Ovary (tissue), 9 donors: Measurements from ENCODE around the gene FBXO27. TPM values are rescaled to one million over a fixed set of nuclear protein-coding genes. Genes with fewer than 3 reads are reported as not detected.

Source experiments
- DNase-seq, 5 donors: peaks; one replicate each; pipeline ENCODE4 v3.0.0-alpha.2; 2019 to 2020
- H3K27ac ChIP-seq, 2 donors: fragments of 200-600 bp; one replicate each; pipeline versions ENCODE4 v1.5.1 to v1.8.0; 2019 to 2022
- H3K27me3 ChIP-seq: fragments of 200-600 bp; one replicate; pipeline ENCODE4 v1.8.0; 2022
- H3K36me3 ChIP-seq: fragments of 200-600 bp; sonication (generic); one replicate; pipeline ENCODE4 v1.5.1; 2019
- H3K4me1 ChIP-seq: one replicate; pipeline ENCODE4 v1.8.1; 2013; ENCODE audit warnings: mild to moderate bottlenecking, moderate library complexity; ENCODE audit not compliant: insufficient read depth
- H3K4me3 ChIP-seq: fragments of 200-600 bp; sonication (generic); one replicate; pipeline ENCODE4 v1.5.1; 2017
- H3K9me3 ChIP-seq, 2 donors: fragments of 200-600 bp in 1 of 2; sonication (generic) in 1 of 2; one replicate each; pipeline versions ENCODE4 v1.5.1 to v1.8.1; 2013 to 2019; ENCODE audit warnings: mild to moderate bottlenecking in 1 of 2, moderate library complexity in 1 of 2
- CTCF ChIP-seq, 3 donors: fragments of 450-650 bp in 2 of 3; fragments of 200-600 bp in 1 of 3; IDR thresholded peaks; one replicate each; pipeline versions ENCODE4 v1.5.1 to v1.8.0; 2016 to 2022; ENCODE audit warnings: antibody characterized with exemption in 3 of 3, mild to moderate bottlenecking in 1 of 3
- EP300 ChIP-seq: sonication (generic); formaldehyde crosslinking; IDR thresholded peaks from one replicate; pipeline ENCODE4 v1.6.1; 2017; ENCODE audit warnings: antibody characterized with exemption
- POLR2A ChIP-seq: fragments of 450-650 bp; IDR thresholded peaks from one replicate; pipeline ENCODE4 v1.6.1; 2017; ENCODE audit warnings: antibody characterized with exemption, mild to moderate bottlenecking, moderate library complexity
- WGBS, 3 donors: extraction: QIAGEN DNeasy Blood & Tissue Kit in 1 of 3; methylation state at CpG; one replicate each; pipeline versions ENCODE4 v1.1.5 to v1.1.7; 2013 to 2017; 5-methylcytosine and 5-hydroxymethylcytosine counted together
- intact Hi-C, 4 donors: fragments of 100-400 bp; cut with DNase I; formaldehyde crosslinking; loops; one replicate each; pipeline versions ENCODE4 v1.11.0 to v1.15.1; 2022 to 2023
- polyA plus RNA-seq, 2 donors: library from polyadenylated mRNA; stranded (reverse); fragments of 200-250 nt in 1 of 2; fragments of 350-450 nt in 1 of 2; fragmentation: Illumina TruSeq in 1 of 2; extraction: RNeasy Lipid Tissue Mini Kit (QIAGEN cat#74804) in 1 of 2; gene quantifications; one replicate each; pipeline ENCODE4 v1.2.3, GENCODE V29; 2013 to 2014
- total RNA-seq, 7 donors: library from RNA; depleted of rRNA in 2 of 7; stranded (reverse); fragments of >200 nt in 2 of 7; fragmentation: NEBNext Ultra II Directional in 3 of 7; extraction: Animal tissue kit (Norgen Biotek cat#: 25700) in 3 of 7; gene quantifications; one replicate each; pipeline versions ENCODE4 v1.1.0 to v1.2.4, GENCODE V29; 2016 to 2023
- donor health status: DM: no; HTN: no; CAD: no; lungs with moderate emphysema.
- donor health status: DM: no; HTN: no; CAD: no.
- donor health status: Bipolar disorder and iron deficiency.
- donor health status: DM: yes; HTN: yes; CAD: no.
- donor health status: DM: no; HTN: no; CAD: no.
- donor health status: DM: yes; HTN: yes; CAD: no.

Gene FBXO27
- total and polyA plus RNA-seq, 9 donors = 5.7 to 21.4 (median 15.2) TPM

- H3K4me3 ChIP-seq = no peak overlapping the region
- no peaks in the 10 kb centered on the region for H3K27me3 ChIP-seq
- DNase-seq = no peak
- TF ChIP-seq CTCF (IDR thresholded peaks at IDR 0.05) = no peak
- TF ChIP-seq POLR2A = no peak
- TF ChIP-seq EP300 = no peak
- WGBS, 3 donors = 92 to 100% (median 94%) methylated on average over 1 of the region's 1 CpG
- no peak overlapping the region for H3K27ac ChIP-seq
- no peaks in the 10 kb centered on the region for H3K36me3 ChIP-seq
- intact Hi-C loops = no loop called here
- H3K9me3 ChIP-seq = no peaks in the 10 kb centered on the region
- no peaks in the 10 kb centered on the region for H3K4me1 ChIP-seq
Measured at GRCh38 chr19:38985262-38985661, 47.1 kb downstream of the FBXO27 start.

- Histone ChIP-seq H3K4me1 (no peaks in the 10 kb centered on the region), H3K4me3 (no peak overlapping the region), H3K36me3 (no peaks in the 10 kb centered on the region), H3K9me3 (no peaks in the 10 kb centered on the region), H3K27ac (no peak overlapping the region), H3K27me3 (no peaks in the 10 kb centered on the region)
- no peak for DNase-seq
- TF ChIP-seq CTCF (IDR thresholded peaks at IDR 0.05) = no peak
- no peak for TF ChIP-seq EP300
- TF ChIP-seq POLR2A = no peak
- intact Hi-C loops = no loop called here
- WGBS, 3 donors = 89 to 91% (median 90%) methylated on average over 10 of the region's 10 CpGs
Measured at GRCh38 chr19:38980583-38981374, 51.6 kb downstream of the FBXO27 start.

- Histone ChIP-seq H3K27me3 (no peaks in the 10 kb centered on the region), H3K36me3 (no peaks in the 10 kb centered on the region), H3K9me3 (no peaks in the 10 kb centered on the region), H3K4me1 (no peaks in the 10 kb centered on the region), H3K27ac (no peak overlapping the region), H3K4me3 (no peak overlapping the region)
- intact Hi-C loops = no loop called here
- no peak for TF ChIP-seq POLR2A
- TF ChIP-seq CTCF (IDR thresholded peaks at IDR 0.05) = no peak
- no peak for TF ChIP-seq EP300
- WGBS, 3 donors = 79 to 87% (median 86%) methylated on average over 5 of the region's 5 CpGs
- no peak for DNase-seq
Measured at GRCh38 chr19:38979812-38980211, 52.5 kb downstream of the FBXO27 start.

GRCh38 chr19:38978326-38978689 is 54.0 kb downstream of the FBXO27 start:
- H3K36me3 ChIP-seq = no peaks in the 10 kb centered on the region
- no peaks in the 10 kb centered on the region for H3K27me3 ChIP-seq
- WGBS, 3 donors = 73 to 87% (median 81%) methylated on average over 3 of the region's 3 CpGs
- intact Hi-C loops = no loop called here
- no peaks in the 10 kb centered on the region for H3K4me1 ChIP-seq
- no peak for TF ChIP-seq EP300
- no peak for TF ChIP-seq CTCF (IDR thresholded peaks at IDR 0.05)
- TF ChIP-seq POLR2A = no peak
- H3K4me3 ChIP-seq = no peak overlapping the region
- no peak overlapping the region for H3K27ac ChIP-seq
- H3K9me3 ChIP-seq = no peaks in the 10 kb centered on the region
- DNase-seq = no peak
